Measurements from ENCODE around the gene GLYATL1. TPM values are rescaled to one million over a fixed set of nuclear protein-coding genes. Genes with fewer than 3 reads are reported as not detected.

The GLYATL1 gene
- total RNA-seq, result not detected in 2 replicates

- intact Hi-C loops (cut with micrococcal nuclease), result no loop called here
These were observed at the start of gene GLYATL1 for GRCh38 chr11:58939277-58939676. TSS of gene GLYATL1 (plus strand) at chr11:58939488. CDS start at chr11:58947088, 7,600 bp downstream.

- intact Hi-C loops (cut with micrococcal nuclease), result no loop called here
These were observed 45.4 kb upstream of the GLYATL1 start for GRCh38 chr11:58893899-58894298.

GRCh38 chr11:58898106-58898505, 41.2 kb upstream of the GLYATL1 start:
- intact Hi-C loops (cut with micrococcal nuclease), result no loop called here

- intact Hi-C loops (cut with micrococcal nuclease), result no loop called here
These were observed 38.5 kb upstream of the GLYATL1 start for GRCh38 chr11:58900479-58901420.

GRCh38 chr11:58902881-58903280, 36.4 kb upstream of the GLYATL1 start:
- intact Hi-C loops (cut with micrococcal nuclease), result no loop called here

- intact Hi-C loops (cut with micrococcal nuclease), result no loop called here
These were observed 34.1 kb upstream of the GLYATL1 start for GRCh38 chr11:58905011-58905720.

- intact Hi-C loops (cut with micrococcal nuclease), result no loop called here
These were observed 33.4 kb upstream of the GLYATL1 start for GRCh38 chr11:58905721-58906547.

GRCh38 chr11:58907780-58908179, 31.5 kb upstream of the GLYATL1 start:
- intact Hi-C loops (cut with micrococcal nuclease), result no loop called here

GRCh38 chr11:58912124-58912523, 27.2 kb upstream of the GLYATL1 start:
- intact Hi-C loops (cut with micrococcal nuclease), result no loop called here

GRCh38 chr11:58913685-58914084, 25.6 kb upstream of the GLYATL1 start:
- intact Hi-C loops (cut with micrococcal nuclease), result no loop called here

GRCh38 chr11:58914821-58915543, 24.3 kb upstream of the GLYATL1 start:
- intact Hi-C loops (cut with micrococcal nuclease), result no loop called here

- intact Hi-C loops (cut with micrococcal nuclease), result no loop called here
These were observed 22.7 kb upstream of the GLYATL1 start for GRCh38 chr11:58916637-58917036.

GRCh38 chr11:58917159-58917783, 22.0 kb upstream of the GLYATL1 start:
- intact Hi-C loops (cut with micrococcal nuclease), result no loop called here

- intact Hi-C loops (cut with micrococcal nuclease), result no loop called here
These were observed 19.7 kb upstream of the GLYATL1 start for GRCh38 chr11:58919561-58919960.

- intact Hi-C loops (cut with micrococcal nuclease), result loop anchor here (10.0 kb wide), 1 partner anchor 135 kb away; no protein-coding TSS in a partner anchor
These were observed 19.3 kb upstream of the GLYATL1 start for GRCh38 chr11:58919980-58920379.

- intact Hi-C loops (cut with micrococcal nuclease), result loop anchor here (10.0 kb wide), 1 partner anchor 133 kb away; no protein-coding TSS in a partner anchor
These were observed 17.4 kb upstream of the GLYATL1 start for GRCh38 chr11:58921778-58922390.

GRCh38 chr11:58922479-58922878, 16.8 kb upstream of the GLYATL1 start:
- intact Hi-C loops (cut with micrococcal nuclease), result loop anchor here (10.0 kb wide), 1 partner anchor 132 kb away; no protein-coding TSS in a partner anchor

GRCh38 chr11:58923300-58923788, 15.9 kb upstream of the GLYATL1 start:
- intact Hi-C loops (cut with micrococcal nuclease), result loop anchor here (10.0 kb wide), 1 partner anchor 131 kb away; no protein-coding TSS in a partner anchor

- intact Hi-C loops (cut with micrococcal nuclease), result loop anchor here (10.0 kb wide), 1 partner anchor 131 kb away; no protein-coding TSS in a partner anchor
These were observed 15.1 kb upstream of the GLYATL1 start for GRCh38 chr11:58924230-58924629.
